HepG2 (cell line): ENCODE data around the gene HDAC3. TPM values are rescaled to one million over a fixed set of nuclear protein-coding genes. Genes with fewer than 3 reads are reported as not detected.
A peak's percentile ranks its signal among the peaks of the same experiment; 100 is the strongest.

ENCODE experiments used
- ARID5B ChIP-seq: IDR thresholded peaks from 2 replicates; pipeline ENCODE4 v1.4.0; 2020; ENCODE audit warnings: mild to moderate bottlenecking, missing genetic modification reagents
- HNF1A ChIP-seq, 2 experiments: sonication (generic) in 1 of 2; formaldehyde crosslinking in 1 of 2; IDR thresholded peaks; 2 replicates each; pipeline versions ENCODE4 v1.4.0 to v1.6.1; 2016 to 2020; ENCODE audit warnings: borderline replicate concordance in 1 of 2, low read depth in 1 of 2, mild to moderate bottlenecking in 1 of 2, missing genetic modification reagents in 1 of 2
- HNF4G ChIP-seq, 2 experiments: sonication (generic) in 1 of 2; formaldehyde crosslinking in 1 of 2; IDR thresholded peaks; 2 replicates each; pipeline versions ENCODE4 v1.4.0 to v1.6.1; 2011 to 2020; ENCODE audit warnings: borderline replicate concordance in 2 of 2, low read depth in 2 of 2, mild to moderate bottlenecking in 2 of 2, low read length in 1 of 2, missing genetic modification reagents in 1 of 2, moderate library complexity in 1 of 2
- KAT8 ChIP-seq: IDR thresholded peaks from 2 replicates; pipeline ENCODE4 v1.6.1; 2016; ENCODE audit warnings: missing genetic modification reagents, missing compliant biosample characterization
- KDM6A ChIP-seq: IDR thresholded peaks from 2 replicates; pipeline ENCODE4 v1.6.1; 2016; ENCODE audit warnings: low read depth
- NFE2L2 ChIP-seq: fragments of 150-350 bp; IDR thresholded peaks from 2 replicates; pipeline ENCODE4 v1.6.1; 2014; ENCODE audit warnings: low read length
- NFIC ChIP-seq: IDR thresholded peaks from 2 replicates; pipeline ENCODE4 v1.6.1; 2012; ENCODE audit warnings: mild to moderate bottlenecking, low read length, inconsistent platforms
- NR1H2 ChIP-seq: sonication (generic); formaldehyde crosslinking; IDR thresholded peaks from 2 replicates; pipeline ENCODE4 v1.8.1; 2022; ENCODE audit warnings: low read depth, missing genetic modification reagents, borderline replicate concordance
- PBX3 ChIP-seq: sonication (generic); formaldehyde crosslinking; IDR thresholded peaks from 2 replicates; pipeline ENCODE4 v1.8.1; 2023; ENCODE audit warnings: missing genetic modification reagents, inconsistent platforms, borderline replicate concordance
- PHF21A ChIP-seq: sonication (generic); formaldehyde crosslinking; IDR thresholded peaks from 2 replicates; pipeline ENCODE4 v1.5.0; 2020; ENCODE audit warnings: mild to moderate bottlenecking, missing genetic modification reagents
- SNAI1 ChIP-seq: sonication (generic); formaldehyde crosslinking; IDR thresholded peaks from 2 replicates; pipeline ENCODE4 v1.5.0; 2020; ENCODE audit warnings: mild to moderate bottlenecking, missing genetic modification reagents, borderline replicate concordance
- SOX5 ChIP-seq: IDR thresholded peaks from 2 replicates; pipeline ENCODE4 v1.6.1; 2016; ENCODE audit warnings: borderline replicate concordance
- ZBTB3 ChIP-seq: sonication (generic); formaldehyde crosslinking; IDR thresholded peaks from 2 replicates; pipeline ENCODE4 v1.4.0; 2020; ENCODE audit warnings: low read depth, mild to moderate bottlenecking, moderate library complexity, missing genetic modification reagents, borderline replicate concordance
- ZFP1 ChIP-seq: IDR thresholded peaks from 2 replicates; pipeline ENCODE4 v1.6.1; 2016
- ZNF275 ChIP-seq: sonication (generic); formaldehyde crosslinking; IDR thresholded peaks from 2 replicates; pipeline ENCODE4 v1.8.0; 2022; ENCODE audit warnings: missing genetic modification reagents, mild to moderate bottlenecking, inconsistent platforms, borderline replicate concordance
- ZNF770 ChIP-seq: sonication (generic); formaldehyde crosslinking; IDR thresholded peaks from 2 replicates; pipeline ENCODE4 v1.5.0; 2020; ENCODE audit warnings: mild to moderate bottlenecking, missing genetic modification reagents
- polyA plus RNA-seq, 8 experiments: library from polyadenylated mRNA; depleted of rRNA in 3 of 8; stranded (reverse) in 7 of 8; unstranded in 1 of 8; fragments of >200 nt; fragmentation: Illumina TruSeq in 4 of 8; extraction: Trizol in 4 of 8; gene quantifications; 2 replicates each; pipeline versions ENCODE4 v1.2.1 to v1.2.3, GENCODE V29; 2011 to 2016; ENCODE audit warnings: low read depth in 4 of 8, missing spikeins in 1 of 8, mixed read lengths in 1 of 8; ENCODE audit not compliant: insufficient read depth in 1 of 8
- total RNA-seq, 5 experiments: library from RNA; depleted of rRNA; stranded (reverse); fragments of >200 nt; fragmentation: Illumina TruSeq; extraction: Trizol; gene quantifications; 2 replicates each; pipeline ENCODE4 v1.2.3, GENCODE V29; 2016; ENCODE audit warnings: low read depth in 1 of 5

HDAC3 gene
- total and polyA plus RNA-seq, 2 of the 13 experiments (the other 11 are each of a cell fraction or from before 2014, with no cell fraction given) = 84.0 to 94.1 TPM

GRCh38 chr5:141608557-141608956, 28.1 kb downstream of the HDAC3 start (continued):
- TF ChIP-seq PBX3 (CRISPR knock-in tag) (no peak), NFE2L2 (no peak), ZFP1 (CRISPR knock-in tag) (no peak), NR1H2 (CRISPR knock-in tag) (no peak), HNF1A (IDR thresholded peaks at IDR 0.05; ENCODE audit: low read depth) (peak; percentile 91), HNF1A (CRISPR knock-in tag; IDR thresholded peaks at IDR 0.05; ENCODE audit: borderline replicate concordance) (peak; percentile 88; the same call in 1 of the 2 replicates), PHF21A (peak; percentile 50; the same call in 1 of the 2 replicates), NFIC (peak; percentile 51; the same call in 1 of the 2 replicates), ARID5B (peak; percentile 50; the same call in 1 of the 2 replicates), HNF4G (IDR thresholded peaks at IDR 0.05; ENCODE audit: borderline replicate concordance, low read depth, low read length) (peak; percentile 61; the same call in 1 of the 2 replicates), HNF4G (CRISPR knock-in tag; IDR thresholded peaks at IDR 0.05; ENCODE audit: borderline replicate concordance, low read depth) (no peak), SNAI1 (no peak), ZNF770 (CRISPR knock-in tag) (no peak), ZNF275 (no peak), KDM6A (CRISPR knock-in tag) (peak; percentile 60; the same call in 1 of the 2 replicates), ZBTB3 (CRISPR knock-in tag) (no peak), KAT8 (CRISPR knock-in tag) (no peak), SOX5 (CRISPR knock-in tag) (peak; percentile 31)
